H1 (cell line): ENCODE data around the gene KBTBD12. TPM values are rescaled to one million over a fixed set of nuclear protein-coding genes. Genes with fewer than 3 reads are reported as not detected.

Experiments used
- CTCF ChIA-PET: fragments of 300-600 bp; sonication (Branson Sonifier 250); formaldehyde crosslinking; loops from one replicate; lab custom pipeline; 2021; ENCODE audit not compliant: partially characterized antibody; lab: Charles Lee
- POLR2A ChIA-PET: fragments of 300-600 bp; sonication (Branson Sonifier 250); formaldehyde crosslinking; loops from one replicate; lab custom pipeline; 2021; ENCODE audit warnings: inconsistent platforms; ENCODE audit not compliant: partially characterized antibody; lab: Charles Lee
- DNase-seq, 2 experiments: peaks; one replicate each; pipeline versions ENCODE4 v3.0.0 to v3.0.0-alpha.2; 2010 to 2022; ENCODE audit warnings: low spot score in 2 of 2, low read depth in 1 of 2, mixed read lengths in 1 of 2
- FAIRE-seq: peaks from 2 replicates; lab custom pipeline; 2011; peaks lifted over from hg19 to GRCh38; lab: Jason Lieb, UNC
- H2AFZ ChIP-seq: 2 replicates; pipeline ENCODE4 v1.8.1; 2012; ENCODE audit warnings: low read length, inconsistent platforms
- H2AK5ac ChIP-seq: 2 replicates; pipeline ENCODE4 v1.6.1; 2013; ENCODE audit warnings: low read depth, low read length
- H2BK120ac ChIP-seq: replicated peaks from 2 replicates; pipeline ENCODE3; 2013; ENCODE audit warnings: low read depth, low read length, inconsistent platforms
- H2BK12ac ChIP-seq: 2 replicates; pipeline ENCODE4 v1.6.1; 2013; ENCODE audit warnings: low read depth, low read length
- H2BK15ac ChIP-seq: 2 replicates; pipeline ENCODE4 v1.6.1; 2013; ENCODE audit warnings: low read length
- H2BK20ac ChIP-seq: 2 replicates; pipeline ENCODE4 v1.6.1; 2013; ENCODE audit warnings: low read length
- H2BK5ac ChIP-seq: 2 replicates; pipeline ENCODE4 v1.6.1; 2013; ENCODE audit warnings: low read depth, low read length
- H3K14ac ChIP-seq: 2 replicates; pipeline ENCODE4 v1.6.1; 2013; ENCODE audit warnings: inconsistent platforms; ENCODE audit not compliant: insufficient read length
- H3K18ac ChIP-seq: 2 replicates; pipeline ENCODE4 v1.6.1; 2013; ENCODE audit warnings: low read length; ENCODE audit errors: extremely low read depth
- H3K23ac ChIP-seq: 2 replicates; pipeline ENCODE4 v1.6.1; 2013; ENCODE audit warnings: inconsistent platforms; ENCODE audit not compliant: insufficient read length
- H3K23me2 ChIP-seq: 2 replicates; pipeline ENCODE4 v1.6.1; 2013; ENCODE audit warnings: low read depth, low read length
- H3K27ac ChIP-seq: 2 replicates; pipeline ENCODE4 v1.6.1; 2011; ENCODE audit warnings: low read depth, low read length, inconsistent platforms
- H3K27me3 ChIP-seq, 4 experiments: replicated peaks in 1 of 4; 1 replicate in 1 of 4; 2 replicates in 3 of 4; pipeline versions ENCODE4 v1.6.1 to v1.8.1; 2011 to 2013; ENCODE audit warnings: low read length in 3 of 4, mild to moderate bottlenecking in 3 of 4, inconsistent platforms in 2 of 4, mixed read lengths in 2 of 4, moderate library complexity in 1 of 4; ENCODE audit not compliant: control insufficient read depth in 3 of 4, insufficient read depth in 3 of 4; ENCODE audit errors: extremely low read depth in 1 of 4
- H3K36me3 ChIP-seq, 4 experiments: 2 replicates each; pipeline versions ENCODE4 v1.6.1 to v1.8.1; 2011 to 2013; ENCODE audit warnings: mild to moderate bottlenecking in 4 of 4, low read length in 3 of 4, moderate library complexity in 2 of 4, control low read depth in 1 of 4, inconsistent platforms in 1 of 4; ENCODE audit not compliant: insufficient read depth in 4 of 4, control insufficient read depth in 2 of 4
- H3K4ac ChIP-seq: replicated peaks from 2 replicates; pipeline ENCODE3; 2013; ENCODE audit warnings: low read length, low read depth, mixed read lengths, inconsistent platforms; ENCODE audit not compliant: insufficient read length
- H3K4me1 ChIP-seq, 4 experiments: replicated peaks in 1 of 4; 1 replicate in 1 of 4; 2 replicates in 3 of 4; pipeline versions ENCODE4 v1.6.1 to v1.8.1; 2011 to 2013; ENCODE audit warnings: low read length in 3 of 4, inconsistent platforms in 2 of 4, mixed read lengths in 1 of 4; ENCODE audit not compliant: insufficient read depth in 4 of 4, control insufficient read depth in 3 of 4
- H3K4me2 ChIP-seq, 2 experiments: 2 replicates each; pipeline versions ENCODE4 v1.6.1 to v1.8.1; 2011 to 2013; ENCODE audit warnings: low read depth in 2 of 2, low read length in 2 of 2, control low read depth in 1 of 2, inconsistent platforms in 1 of 2, mild to moderate bottlenecking in 1 of 2; ENCODE audit not compliant: insufficient read depth in 1 of 2
- H3K4me3 ChIP-seq, 4 experiments: fragments of 200-600, 300-600 bp in 1 of 4; sonication (generic), shearing (Covaris generic), sonication (Bioruptor Twin) in 1 of 4; 2 replicates each; pipeline versions ENCODE4 v1.5.1 to v1.8.1; 2011 to 2016; ENCODE audit warnings: low read length in 4 of 4, low read depth in 3 of 4, control low read depth in 2 of 4, inconsistent platforms in 2 of 4, mild to moderate bottlenecking in 2 of 4, mixed read lengths in 1 of 4, moderate library complexity in 1 of 4; ENCODE audit not compliant: insufficient read depth in 2 of 4; ENCODE audit errors: extremely low read depth in 1 of 4
- H3K56ac ChIP-seq: replicated peaks from 2 replicates; pipeline ENCODE3; 2013; ENCODE audit warnings: low read depth, mild to moderate bottlenecking, mixed read lengths, low read length, inconsistent platforms; ENCODE audit not compliant: insufficient read length
- H3K79me1 ChIP-seq: 2 replicates; pipeline ENCODE4 v1.6.1; 2013; ENCODE audit warnings: low read depth, low read length, control low read depth
- H3K79me2 ChIP-seq, 2 experiments: 2 replicates each; pipeline versions ENCODE4 v1.6.1 to v1.8.1; 2012 to 2013; ENCODE audit warnings: low read length in 2 of 2, mild to moderate bottlenecking in 2 of 2, inconsistent platforms in 1 of 2; ENCODE audit not compliant: insufficient read depth in 2 of 2, control insufficient read depth in 1 of 2
- H3K9ac ChIP-seq, 4 experiments: replicated peaks in 1 of 4; 1 replicate in 1 of 4; 2 replicates in 3 of 4; pipeline versions ENCODE4 v1.6.1 to v1.8.1; 2011 to 2013; ENCODE audit warnings: low read depth in 3 of 4, low read length in 3 of 4, control low read depth in 2 of 4, mild to moderate bottlenecking in 2 of 4, moderate library complexity in 2 of 4, inconsistent platforms in 1 of 4; ENCODE audit errors: extremely low read depth in 1 of 4
- H3K9me3 ChIP-seq, 2 experiments: 2 replicates each; pipeline versions ENCODE4 v1.6.1 to v1.8.1; 2012 to 2013; ENCODE audit warnings: mild to moderate bottlenecking in 2 of 2, moderate library complexity in 2 of 2, control low read depth in 1 of 2, inconsistent platforms in 1 of 2, low read depth in 1 of 2, low read length in 1 of 2, mixed read lengths in 1 of 2; ENCODE audit not compliant: insufficient read depth in 2 of 2
- H4K20me1 ChIP-seq, 2 experiments: replicated peaks in 1 of 2; 2 replicates each; pipeline versions ENCODE3 to v1.8.1; 2011 to 2013; ENCODE audit warnings: inconsistent platforms in 2 of 2, low read length in 2 of 2, mild to moderate bottlenecking in 1 of 2; ENCODE audit not compliant: insufficient read depth in 2 of 2, control insufficient read depth in 1 of 2
- H4K5ac ChIP-seq: 2 replicates; pipeline ENCODE4 v1.6.1; 2013; ENCODE audit warnings: low read length, low read depth, mixed read lengths, inconsistent platforms; ENCODE audit not compliant: insufficient read length
- H4K8ac ChIP-seq: 2 replicates; pipeline ENCODE4 v1.8.0; 2013; ENCODE audit warnings: mild to moderate bottlenecking, moderate library complexity, low read length, inconsistent platforms; ENCODE audit not compliant: insufficient read depth; ENCODE audit errors: extremely low read depth
- H4K91ac ChIP-seq: replicated peaks from 2 replicates; pipeline ENCODE3; 2013; ENCODE audit warnings: low read length, mixed read lengths, inconsistent platforms; ENCODE audit not compliant: insufficient read length
- CEBPB ChIP-seq: IDR thresholded peaks from 2 replicates; pipeline ENCODE4 v1.6.1; 2012; ENCODE audit warnings: low read depth, low read length
- CHD1 ChIP-seq: IDR thresholded peaks from 2 replicates; pipeline ENCODE4 v1.6.1; 2012; ENCODE audit warnings: low read depth, low read length, improper control_type of control experiment
- JUN ChIP-seq: IDR thresholded peaks from 2 replicates; pipeline ENCODE4 v1.6.1; 2011; ENCODE audit warnings: low read depth, mild to moderate bottlenecking, improper control_type of control experiment, low read length
- POLR2A ChIP-seq, 2 experiments: IDR thresholded peaks; 1 replicate in 1 of 2; 2 replicates in 1 of 2; pipeline ENCODE4 v1.6.1; 2011; ENCODE audit warnings: low read depth in 2 of 2, low read length in 2 of 2, mild to moderate bottlenecking in 2 of 2; ENCODE audit errors: control extremely low read depth in 1 of 2
- POLR2AphosphoS5 ChIP-seq: IDR thresholded peaks from 2 replicates; pipeline ENCODE4 v1.6.1; 2011; ENCODE audit warnings: low read depth, low read length
- RNF2 ChIP-seq: fragments of 200-900, 300-1000 bp; sonication (generic); IDR thresholded peaks from 2 replicates; pipeline ENCODE4 v1.7.1; 2016; ENCODE audit warnings: borderline replicate concordance, low read depth, mild to moderate bottlenecking, antibody characterized with exemption, low read length; ENCODE audit not compliant: poor library complexity, severe bottlenecking; ENCODE audit errors: missing control alignments
- SIX5 ChIP-seq: IDR thresholded peaks from 2 replicates; pipeline ENCODE4 v1.6.1; 2011; ENCODE audit warnings: mild to moderate bottlenecking, low read depth, low read length
- SUZ12 ChIP-seq: fragments of 200-600 bp; sonication (generic); IDR thresholded peaks from 2 replicates; pipeline ENCODE4 v1.6.1; 2012; ENCODE audit warnings: mild to moderate bottlenecking, inconsistent platforms, low read length, moderate library complexity, mixed read lengths
- TCF12 ChIP-seq: IDR thresholded peaks from 2 replicates; pipeline ENCODE4 v1.6.1; 2011; ENCODE audit warnings: low read depth, mild to moderate bottlenecking, low read length
- WGBS, 2 experiments: shearing (Covaris generic) in 1 of 2; methylation state at CpG; one replicate each; pipeline versions ENCODE4 v1.1.6 to v1.1.7; 2013 to 2015; ENCODE audit warnings: low lambda C conversion rate in 2 of 2, mixed read lengths in 2 of 2, inconsistent platforms in 1 of 2, low coverage in 1 of 2, missing lambda C conversion rate in 1 of 2; ENCODE audit not compliant: insufficient replicate concordance in 2 of 2, insufficient coverage in 1 of 2, insufficient read length in 1 of 2; ENCODE audit errors: extremely low coverage in 1 of 2, missing lambda C conversion rate in 1 of 2; 5-methylcytosine and 5-hydroxymethylcytosine counted together
- polyA plus RNA-seq, 7 experiments: library from polyadenylated mRNA; depleted of rRNA in 3 of 7; stranded (reverse) in 5 of 7; unstranded in 2 of 7; fragments of >200 nt in 5 of 7; fragments of 200-250 nt in 2 of 7; gene quantifications; 1 replicate in 5 of 7; 2 replicates in 1 of 7; 4 replicates in 1 of 7; pipeline versions ENCODE4 v1.2.1 to v1.2.3, GENCODE V29; 2011 to 2013; ENCODE audit warnings: missing spikeins in 2 of 7, mixed read lengths in 2 of 7
- total RNA-seq: library from RNA; stranded (reverse); fragmentation: NEBNext Ultra II Directional; extraction: Animal tissue kit (Norgen Biotek cat#: 25700); gene quantifications from 2 replicates; pipeline ENCODE4 v1.2.1, GENCODE V29; 2021
- TF ChIP-seq, protein P1 (sequence below): IDR thresholded peaks from 2 replicates; pipeline ENCODE4 v1.6.1; 2011; ENCODE audit warnings: low read depth, mild to moderate bottlenecking, low read length; ENCODE audit not compliant: insufficient read depth

The KBTBD12 gene
- total and polyA plus RNA-seq, 2 of the 8 experiments (the other 6 are each of a cell fraction or from before 2014, with no cell fraction given) = 0.33 to 0.63 TPM

DNA sequence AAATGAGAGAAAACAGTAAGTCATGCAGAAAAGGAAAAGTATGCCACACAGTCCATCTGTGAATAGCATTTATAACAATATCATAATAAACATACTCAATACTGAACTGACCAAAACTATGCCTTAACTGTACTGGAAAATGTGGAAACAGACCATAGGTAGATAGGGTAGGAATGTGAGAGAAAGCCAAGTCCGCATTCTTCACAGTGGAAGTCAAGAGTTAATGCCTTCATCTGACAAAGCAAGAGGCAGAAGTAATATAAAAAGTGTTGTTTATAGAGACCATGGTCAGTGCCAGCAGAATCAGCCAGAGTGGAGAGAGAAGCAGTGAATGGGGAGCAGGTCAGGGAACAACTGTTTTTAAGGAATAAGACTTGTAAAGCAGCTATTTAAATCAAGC lies 52.3 kb downstream of the KBTBD12 start:
- no peak overlapping the region for H2BK120ac ChIP-seq
- H2BK15ac ChIP-seq = no peak overlapping the region
- POLR2A ChIA-PET = no interaction called here
- no peak overlapping the region for H3K56ac ChIP-seq
- H3K14ac ChIP-seq = no peak overlapping the region
- H3K36me3 ChIP-seq = no peaks in the 10 kb centered on the region
- H2BK12ac ChIP-seq = no peak overlapping the region
- no peaks in the 10 kb centered on the region for H4K20me1 ChIP-seq
- H3K23me2 ChIP-seq = no peaks in the 10 kb centered on the region
- H3K27me3 ChIP-seq = peaks cover 0 to 1% (median 0%) of the 10 kb centered on the region in 4 experiments; a peak in 2 of 7 replicates
- H2AFZ ChIP-seq = no peak overlapping the region
- DNase-seq (no peak), FAIRE-seq (no peak)
- H2BK5ac ChIP-seq = no peak overlapping the region
- H3K79me1 ChIP-seq = no peaks in the 10 kb centered on the region
- no peak overlapping the region for H4K5ac ChIP-seq
- no peak for TF ChIP-seq SIX5
- no peak for TF ChIP-seq POLR2AphosphoS5
- no peak for TF ChIP-seq POLR2A (IDR thresholded peaks at IDR 0.05; ENCODE audit: control extremely low read depth in 1 of 2, low read depth in 2 of 2, low read length in 2 of 2)
- TF ChIP-seq CHD1 = no peak
- TF ChIP-seq JUN = no peak
- TF ChIP-seq CEBPB = no peak
- TF ChIP-seq, protein P1, sequence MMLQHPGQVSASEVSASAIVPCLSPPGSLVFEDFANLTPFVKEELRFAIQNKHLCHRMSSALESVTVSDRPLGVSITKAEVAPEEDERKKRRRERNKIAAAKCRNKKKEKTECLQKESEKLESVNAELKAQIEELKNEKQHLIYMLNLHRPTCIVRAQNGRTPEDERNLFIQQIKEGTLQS = no peak
- TF ChIP-seq SUZ12 = no peak
- TF ChIP-seq RNF2 = no peak
- TF ChIP-seq TCF12 = no peak
- CTCF ChIA-PET = interaction anchor here (1.0 to 1.4 kb wide), 3 partner anchors 9 to 113 kb away, joined by 3 read pairs; no protein-coding TSS in a partner anchor
- no peak overlapping the region for H2BK20ac ChIP-seq
- no peak overlapping the region for H3K9ac ChIP-seq
- WGBS, 2 experiments = 94% methylated on average over 1 of the region's 1 CpG; no CpG with 5 or more reads in 1 of the 2 experiments
- H3K27ac ChIP-seq = no peak overlapping the region
- H3K18ac ChIP-seq = no peak overlapping the region
- H3K4me2 ChIP-seq = no peak overlapping the region
- H3K79me2 ChIP-seq = no peaks in the 10 kb centered on the region
- no peak overlapping the region for H3K4ac ChIP-seq
- H3K4me3 ChIP-seq = no peak overlapping the region
- H4K8ac ChIP-seq = no peak overlapping the region
- H2AK5ac ChIP-seq = no peak overlapping the region
- no peak overlapping the region for H3K23ac ChIP-seq
- no peaks in the 10 kb centered on the region; a peak in 1 of 4 replicates for H3K9me3 ChIP-seq
- H3K4me1 ChIP-seq = no peaks in the 10 kb centered on the region
- H4K91ac ChIP-seq = no peak overlapping the region
